Activated naive CD8-positive, alpha-beta T cell treated with anti-CD3 and anti-CD28 coated beads, Interleukin-2, amount 10 ng/mL, durations not matched to agents 7 days and 5 days (primary cell): ENCODE data around the gene USP17L13. TPM values are rescaled to one million over a fixed set of nuclear protein-coding genes. Genes with fewer than 3 reads are reported as not detected.
"Not testable (repeated sequence)": the region's sequence is repeated elsewhere in the genome, so short reads cannot be mapped to it uniquely, and the experiment has no call there.

Experiments
- ATAC-seq: fragments of 150-1000 bp; cut with Tn5 transposase; one replicate; pipeline ENCODE4 v1.10.0; 2021; ENCODE audit warnings: low read depth, moderate library complexity
- POLR2A ChIA-PET: fragments of 350-600 bp; sonication (Branson Sonifier 250); formaldehyde crosslinking; loops from one replicate; lab custom pipeline; 2021; ENCODE audit warnings: antibody characterized with exemption; lab: Charles Lee
- DNase-seq: peaks from one replicate; pipeline ENCODE4 v3.0.0; 2021
- H3K27ac Mint-ChIP-seq: one replicate; pipeline ENCODE4 v1.8.0; 2022; ENCODE audit warnings: mild to moderate bottlenecking, mixed read lengths
- H3K27me3 Mint-ChIP-seq: one replicate; pipeline ENCODE4 v1.8.0; 2022; ENCODE audit warnings: mild to moderate bottlenecking, moderate library complexity, mixed read lengths
- H3K36me3 Mint-ChIP-seq: one replicate; pipeline ENCODE4 v1.8.0; 2021; ENCODE audit warnings: mild to moderate bottlenecking, mixed read lengths
- H3K4me1 Mint-ChIP-seq: one replicate; pipeline ENCODE4 v1.8.0; 2021; ENCODE audit warnings: mixed read lengths
- H3K4me3 Mint-ChIP-seq: one replicate; pipeline ENCODE4 v1.8.0; 2022; ENCODE audit warnings: mild to moderate bottlenecking, moderate library complexity, mixed read lengths
- H3K9me3 Mint-ChIP-seq: one replicate; pipeline ENCODE4 v1.8.0; 2021; ENCODE audit warnings: mixed read lengths
- total RNA-seq, 2 experiments: library from RNA; stranded (reverse); gene quantifications; one replicate each; pipeline ENCODE4 v1.2.3, GENCODE V29; 2021

Gene USP17L13, protein sequence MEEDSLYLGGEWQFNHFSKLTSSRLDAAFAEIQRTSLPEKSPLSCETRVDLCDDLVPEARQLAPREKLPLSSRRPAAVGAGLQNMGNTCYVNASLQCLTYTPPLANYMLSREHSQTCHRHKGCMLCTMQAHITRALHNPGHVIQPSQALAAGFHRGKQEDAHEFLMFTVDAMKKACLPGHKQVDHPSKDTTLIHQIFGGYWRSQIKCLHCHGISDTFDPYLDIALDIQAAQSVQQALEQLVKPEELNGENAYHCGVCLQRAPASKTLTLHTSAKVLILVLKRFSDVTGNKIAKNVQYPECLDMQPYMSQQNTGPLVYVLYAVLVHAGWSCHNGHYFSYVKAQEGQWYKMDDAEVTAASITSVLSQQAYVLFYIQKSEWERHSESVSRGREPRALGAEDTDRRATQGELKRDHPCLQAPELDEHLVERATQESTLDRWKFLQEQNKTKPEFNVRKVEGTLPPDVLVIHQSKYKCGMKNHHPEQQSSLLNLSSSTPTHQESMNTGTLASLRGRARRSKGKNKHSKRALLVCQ
- not detected for total RNA-seq

DNA sequence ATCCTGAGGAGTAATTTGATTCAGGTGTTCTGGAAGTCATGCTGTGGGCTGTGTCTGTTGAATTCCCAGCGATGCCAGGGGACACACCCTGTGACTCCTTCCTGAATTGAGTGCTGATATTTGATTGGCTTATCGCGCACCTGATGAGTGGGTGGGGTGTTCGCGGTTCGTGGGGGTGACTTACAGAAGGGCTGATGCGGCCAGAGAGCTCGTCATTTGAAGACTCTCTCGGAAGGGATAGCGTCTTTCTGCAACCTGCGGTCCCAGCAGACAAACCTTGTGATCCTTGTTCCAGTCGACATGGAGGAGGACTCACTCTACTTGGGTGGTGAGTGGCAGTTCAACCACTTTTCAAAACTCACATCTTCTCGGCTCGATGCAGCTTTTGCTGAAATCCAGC is at the start of gene USP17L13:
Gene USP17L13 (plus strand): TSS at position 301 of the 400 bp plus-strand sequence. CDS start 0 bp downstream, at position 301.
- H3K4me3 Mint-ChIP-seq, POLR2A ChIA-PET, H3K27me3 Mint-ChIP-seq: not testable (repeated sequence)

DNA sequence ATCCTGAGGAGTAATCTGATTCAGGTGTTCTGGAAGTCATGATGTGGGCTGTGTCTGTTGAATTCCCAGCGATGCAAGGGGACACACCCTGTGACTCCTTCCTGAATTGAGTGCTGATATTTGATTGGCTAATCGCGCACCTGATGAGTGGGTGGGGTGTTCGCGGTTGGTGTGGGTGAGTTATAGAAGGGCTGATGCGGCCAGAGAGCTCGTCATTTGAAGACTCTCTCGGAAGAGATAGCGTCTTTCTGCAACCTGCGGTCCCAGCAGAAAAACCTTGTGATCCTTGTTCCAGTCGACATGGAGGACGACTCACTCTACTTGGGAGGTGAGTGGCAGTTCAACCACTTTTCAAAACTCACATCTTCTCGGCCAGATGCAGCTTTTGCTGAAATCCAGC is 14.3 kb upstream of the USP17L13 start, which contains the start of gene USP17L10:
Gene USP17L10 (plus strand): TSS at position 301 of the 400 bp plus-strand sequence. CDS start 0 bp downstream, at position 301.
- not testable (repeated sequence) for H3K4me1 Mint-ChIP-seq

More for the DNA sequence above, at the start of gene USP17L13:
- H3K9me3 Mint-ChIP-seq, DNase-seq, H3K27ac Mint-ChIP-seq, H3K4me1 Mint-ChIP-seq, H3K36me3 Mint-ChIP-seq, ATAC-seq: not testable (repeated sequence)

DNA sequence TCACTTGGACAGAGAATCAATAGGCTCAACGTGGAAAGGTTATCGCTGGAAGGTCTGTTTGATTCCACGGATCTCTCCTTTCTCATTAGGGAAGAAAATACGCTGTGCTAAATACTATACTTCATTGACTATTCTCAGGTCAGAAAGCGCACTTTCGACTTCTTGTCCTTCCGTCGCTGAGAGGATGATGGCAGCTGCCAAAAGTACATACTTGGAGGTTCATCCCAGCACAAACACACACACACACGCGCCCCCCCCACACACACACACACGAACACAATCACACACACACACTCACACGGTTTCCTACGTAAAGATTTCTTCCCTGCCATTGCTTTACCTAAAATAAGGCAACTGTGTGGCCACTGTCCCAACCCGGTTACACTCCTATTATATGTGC is 10.0 kb upstream of the USP17L13 start:
- ATAC-seq, POLR2A ChIA-PET, H3K4me3 Mint-ChIP-seq, H3K27me3 Mint-ChIP-seq, H3K4me1 Mint-ChIP-seq, H3K27ac Mint-ChIP-seq, H3K9me3 Mint-ChIP-seq, H3K36me3 Mint-ChIP-seq, DNase-seq: not testable (repeated sequence)

More for the DNA sequence above, 14.3 kb upstream of the USP17L13 start, which contains the start of gene USP17L10:
- POLR2A ChIA-PET, H3K4me3 Mint-ChIP-seq, DNase-seq, H3K36me3 Mint-ChIP-seq, ATAC-seq, H3K9me3 Mint-ChIP-seq, H3K27ac Mint-ChIP-seq, H3K27me3 Mint-ChIP-seq: not testable (repeated sequence)

DNA sequence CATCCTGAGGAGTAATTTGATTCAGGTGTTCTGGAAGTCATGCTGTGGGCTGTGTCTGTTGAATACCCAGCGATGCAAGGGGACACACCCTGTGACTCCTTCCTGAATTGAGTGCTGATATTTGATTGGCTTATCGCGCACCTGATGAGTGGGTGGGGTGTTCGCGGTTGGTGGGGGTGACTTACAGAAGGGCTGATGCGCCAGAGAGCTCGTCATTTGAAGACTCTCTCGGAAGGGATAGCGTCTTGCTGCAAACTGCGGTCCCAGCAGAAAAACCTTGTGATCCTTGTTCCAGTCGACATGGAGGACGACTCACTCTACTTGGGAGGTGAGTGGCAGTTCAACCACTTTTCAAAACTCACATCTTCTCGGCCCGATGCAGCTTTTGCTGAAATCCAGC is 9.6 kb upstream of the USP17L13 start, which contains the start of gene USP17L11:
Gene USP17L11 (plus strand): TSS at position 301 of the 400 bp plus-strand sequence. CDS start 0 bp downstream, at position 301.
- DNase-seq, H3K9me3 Mint-ChIP-seq, H3K4me3 Mint-ChIP-seq, H3K36me3 Mint-ChIP-seq, POLR2A ChIA-PET, H3K27me3 Mint-ChIP-seq, ATAC-seq, H3K27ac Mint-ChIP-seq, H3K4me1 Mint-ChIP-seq: not testable (repeated sequence)

DNA sequence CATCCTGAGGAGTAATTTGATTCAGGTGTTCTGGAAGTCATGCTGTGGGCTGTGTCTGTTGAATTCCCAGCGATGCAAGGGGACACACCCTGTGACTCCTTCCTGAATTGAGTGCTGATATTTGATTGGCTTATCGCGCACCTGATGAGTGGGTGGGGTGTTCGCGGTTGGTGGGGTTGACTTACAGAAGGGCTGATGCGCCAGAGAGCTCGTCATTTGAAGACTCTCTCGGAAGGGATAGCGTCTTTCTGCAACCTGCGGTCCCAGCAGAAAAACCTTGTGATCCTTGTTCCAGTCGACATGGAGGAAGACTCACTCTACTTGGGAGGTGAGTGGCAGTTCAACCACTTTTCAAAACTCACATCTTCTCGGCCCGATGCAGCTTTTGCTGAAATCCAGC is 4.8 kb upstream of the USP17L13 start, which contains the start of gene USP17L12:
Gene USP17L12 (plus strand): TSS at position 301 of the 400 bp plus-strand sequence. CDS start 0 bp downstream, at position 301.
- H3K9me3 Mint-ChIP-seq, ATAC-seq, DNase-seq, H3K36me3 Mint-ChIP-seq, H3K4me3 Mint-ChIP-seq, H3K27me3 Mint-ChIP-seq, H3K27ac Mint-ChIP-seq, POLR2A ChIA-PET, H3K4me1 Mint-ChIP-seq: not testable (repeated sequence)

DNA sequence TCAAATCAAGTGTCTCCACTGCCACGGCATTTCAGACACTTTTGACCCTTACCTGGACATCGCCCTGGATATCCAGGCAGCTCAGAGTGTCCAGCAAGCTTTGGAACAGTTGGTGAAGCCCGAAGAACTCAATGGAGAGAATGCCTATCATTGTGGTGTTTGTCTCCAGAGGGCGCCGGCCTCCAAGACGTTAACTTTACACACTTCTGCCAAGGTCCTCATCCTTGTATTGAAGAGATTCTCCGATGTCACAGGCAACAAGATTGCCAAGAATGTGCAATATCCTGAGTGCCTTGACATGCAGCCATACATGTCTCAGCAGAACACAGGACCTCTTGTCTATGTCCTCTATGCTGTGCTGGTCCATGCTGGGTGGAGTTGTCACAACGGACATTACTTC is 5.6 kb downstream of the USP17L13 start:
- H3K4me3 Mint-ChIP-seq, H3K36me3 Mint-ChIP-seq, H3K9me3 Mint-ChIP-seq, H3K27ac Mint-ChIP-seq, ATAC-seq, DNase-seq, H3K27me3 Mint-ChIP-seq, POLR2A ChIA-PET, H3K4me1 Mint-ChIP-seq: not testable (repeated sequence)

DNA sequence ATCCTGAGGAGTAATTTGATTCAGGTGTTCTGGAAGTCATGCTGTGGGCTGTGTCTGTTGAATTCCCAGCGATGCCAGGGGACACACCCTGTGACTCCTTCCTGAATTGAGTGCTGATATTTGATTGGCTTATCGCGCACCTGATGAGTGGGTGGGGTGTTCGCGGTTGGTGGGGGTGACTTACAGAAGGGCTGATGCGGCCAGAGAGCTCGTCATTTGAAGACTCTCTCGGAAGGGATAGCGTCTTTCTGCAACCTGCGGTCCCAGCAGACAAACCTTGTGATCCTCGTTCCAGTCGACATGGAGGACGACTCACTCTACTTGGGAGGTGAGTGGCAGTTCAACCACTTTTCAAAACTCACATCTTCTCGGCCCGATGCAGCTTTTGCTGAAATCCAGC is 9.4 kb downstream of the USP17L13 start, which contains the start of gene USP17L15:
Gene USP17L15 (plus strand): TSS at position 301 of the 400 bp plus-strand sequence. CDS start 0 bp downstream, at position 301.
- H3K27ac Mint-ChIP-seq, H3K4me3 Mint-ChIP-seq, DNase-seq, H3K36me3 Mint-ChIP-seq, ATAC-seq, H3K9me3 Mint-ChIP-seq, H3K4me1 Mint-ChIP-seq, H3K27me3 Mint-ChIP-seq, POLR2A ChIA-PET: not testable (repeated sequence)

DNA sequence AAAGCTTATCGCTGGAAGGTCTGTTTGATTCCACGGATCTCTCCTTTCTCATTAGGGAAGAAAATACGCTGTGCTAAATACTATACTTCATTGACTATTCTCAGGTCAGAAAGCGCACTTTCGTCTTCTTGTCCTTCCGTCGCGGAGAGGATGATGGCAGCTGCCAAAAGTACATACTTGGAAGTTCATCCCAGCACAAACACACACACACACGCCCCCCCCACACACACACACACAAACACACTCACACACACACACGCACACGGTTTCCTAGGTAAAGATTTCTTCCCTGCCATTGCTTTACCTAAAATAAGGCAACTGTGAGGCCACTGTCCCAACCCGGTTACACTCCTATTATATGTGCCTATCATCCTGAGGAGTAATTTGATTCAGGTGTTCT is 13.8 kb downstream of the USP17L13 start:
- H3K4me3 Mint-ChIP-seq, ATAC-seq, POLR2A ChIA-PET, H3K9me3 Mint-ChIP-seq, H3K36me3 Mint-ChIP-seq, H3K27me3 Mint-ChIP-seq, DNase-seq, H3K4me1 Mint-ChIP-seq, H3K27ac Mint-ChIP-seq: not testable (repeated sequence)

DNA sequence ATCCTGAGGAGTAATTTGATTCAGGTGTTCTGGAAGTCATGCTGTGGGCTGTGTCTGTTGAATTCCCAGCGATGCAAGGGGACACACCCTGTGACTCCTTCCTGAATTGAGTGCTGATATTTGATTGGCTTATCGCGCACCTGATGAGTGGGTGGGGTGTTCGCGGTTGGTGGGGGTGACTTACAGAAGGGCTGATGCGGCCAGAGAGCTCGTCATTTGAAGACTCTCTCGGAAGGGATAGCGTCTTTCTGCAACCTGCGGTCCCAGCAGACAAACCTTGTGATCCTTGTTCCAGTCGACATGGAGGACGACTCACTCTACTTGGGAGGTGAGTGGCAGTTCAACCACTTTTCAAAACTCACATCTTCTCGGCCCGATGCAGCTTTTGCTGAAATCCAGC is 18.9 kb downstream of the USP17L13 start, which contains the start of gene USP17L17:
Gene USP17L17 (plus strand): TSS at position 301 of the 400 bp plus-strand sequence. CDS start 0 bp downstream, at position 301.
- H3K36me3 Mint-ChIP-seq, ATAC-seq, H3K4me3 Mint-ChIP-seq, H3K9me3 Mint-ChIP-seq, H3K27ac Mint-ChIP-seq, H3K27me3 Mint-ChIP-seq, H3K4me1 Mint-ChIP-seq, POLR2A ChIA-PET, DNase-seq: not testable (repeated sequence)

DNA sequence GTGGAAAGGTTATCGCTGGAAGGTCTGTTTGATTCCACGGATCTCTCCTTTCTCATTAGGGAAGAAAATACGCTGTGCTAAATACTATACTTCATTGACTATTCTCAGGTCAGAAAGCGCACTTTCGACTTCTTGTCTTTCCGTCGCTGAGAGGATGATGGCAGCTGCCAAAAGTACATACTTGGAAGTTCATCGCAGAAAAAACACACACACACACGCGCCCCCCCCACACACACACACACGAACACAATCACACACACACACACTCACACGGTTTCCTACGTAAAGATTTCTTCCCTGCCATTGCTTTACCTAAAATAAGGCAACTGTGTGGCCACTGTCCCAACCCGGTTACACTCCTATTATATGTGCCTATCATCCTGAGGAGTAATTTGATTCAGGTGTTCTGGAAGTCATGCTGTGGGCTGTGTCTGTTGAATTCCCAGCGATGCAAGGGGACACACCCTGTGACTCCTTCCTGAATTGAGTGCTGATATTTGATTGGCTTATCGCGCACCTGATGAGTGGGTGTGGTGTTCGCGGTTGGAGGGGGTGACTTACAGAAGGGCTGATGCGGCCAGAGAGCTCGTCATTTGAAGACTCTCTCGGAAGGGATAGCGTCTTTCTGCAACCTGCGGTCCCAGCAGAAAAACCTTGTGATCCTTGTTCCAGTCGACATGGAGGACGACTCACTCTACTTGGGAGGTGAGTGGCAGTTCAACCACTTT is 23.4 kb downstream of the USP17L13 start, which contains the start of gene USP17L18:
Gene USP17L18 (plus strand): TSS at position 678 of the 728 bp plus-strand sequence. CDS start 0 bp downstream, at position 678.
- H3K27ac Mint-ChIP-seq, H3K27me3 Mint-ChIP-seq, H3K9me3 Mint-ChIP-seq, H3K36me3 Mint-ChIP-seq, H3K4me3 Mint-ChIP-seq, POLR2A ChIA-PET, ATAC-seq, DNase-seq, H3K4me1 Mint-ChIP-seq: not testable (repeated sequence)

DNA sequence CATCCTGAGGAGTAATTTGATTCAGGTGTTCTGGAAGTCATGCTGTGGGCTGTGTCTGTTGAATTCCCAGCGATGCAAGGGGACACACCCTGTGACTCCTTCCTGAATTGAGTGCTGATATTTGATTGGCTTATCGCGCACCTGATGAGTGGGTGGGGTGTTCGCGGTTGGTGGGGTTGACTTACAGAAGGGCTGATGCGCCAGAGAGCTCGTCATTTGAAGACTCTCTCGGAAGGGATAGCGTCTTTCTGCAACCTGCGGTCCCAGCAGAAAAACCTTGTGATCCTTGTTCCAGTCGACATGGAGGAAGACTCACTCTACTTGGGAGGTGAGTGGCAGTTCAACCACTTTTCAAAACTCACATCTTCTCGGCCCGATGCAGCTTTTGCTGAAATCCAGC is 28.4 kb downstream of the USP17L13 start, which contains the start of gene USP17L19:
Gene USP17L19 (plus strand): TSS at position 301 of the 400 bp plus-strand sequence. CDS start 0 bp downstream, at position 301.
- H3K4me3 Mint-ChIP-seq, POLR2A ChIA-PET, H3K27ac Mint-ChIP-seq, ATAC-seq, H3K36me3 Mint-ChIP-seq, H3K27me3 Mint-ChIP-seq, DNase-seq, H3K9me3 Mint-ChIP-seq, H3K4me1 Mint-ChIP-seq: not testable (repeated sequence)

DNA sequence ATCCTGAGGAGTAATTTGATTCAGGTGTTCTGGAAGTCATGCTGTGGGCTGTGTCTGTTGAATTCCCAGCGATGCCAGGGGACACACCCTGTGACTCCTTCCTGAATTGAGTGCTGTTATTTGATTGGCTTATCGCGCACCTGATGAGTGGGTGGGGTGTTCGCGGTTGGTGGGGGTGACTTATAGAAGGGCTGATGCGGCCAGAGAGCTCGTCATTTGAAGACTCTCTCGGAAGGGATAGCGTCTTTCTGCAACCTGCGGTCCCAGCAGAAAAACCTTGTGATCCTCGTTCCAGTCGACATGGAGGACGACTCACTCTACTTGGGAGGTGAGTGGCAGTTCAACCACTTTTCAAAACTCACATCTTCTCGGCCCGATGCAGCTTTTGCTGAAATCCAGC is 33.1 kb downstream of the USP17L13 start, which contains the start of gene USP17L20:
Gene USP17L20 (plus strand): TSS at position 301 of the 400 bp plus-strand sequence. CDS start 0 bp downstream, at position 301.
- H3K4me1 Mint-ChIP-seq, ATAC-seq, H3K9me3 Mint-ChIP-seq: not testable (repeated sequence)

DNA sequence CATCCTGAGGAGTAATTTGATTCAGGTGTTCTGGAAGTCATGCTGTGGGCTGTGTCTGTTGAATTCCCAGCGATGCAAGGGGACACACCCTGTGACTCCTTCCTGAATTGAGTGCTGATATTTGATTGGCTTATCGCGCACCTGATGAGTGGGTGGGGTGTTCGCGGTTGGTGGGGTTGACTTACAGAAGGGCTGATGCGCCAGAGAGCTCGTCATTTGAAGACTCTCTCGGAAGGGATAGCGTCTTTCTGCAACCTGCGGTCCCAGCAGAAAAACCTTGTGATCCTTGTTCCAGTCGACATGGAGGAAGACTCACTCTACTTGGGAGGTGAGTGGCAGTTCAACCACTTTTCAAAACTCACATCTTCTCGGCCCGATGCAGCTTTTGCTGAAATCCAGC is 37.9 kb downstream of the USP17L13 start, which contains the start of gene USP17L21:
Gene USP17L21 (plus strand): TSS at position 301 of the 400 bp plus-strand sequence. CDS start 0 bp downstream, at position 301.
- POLR2A ChIA-PET, H3K36me3 Mint-ChIP-seq, H3K27me3 Mint-ChIP-seq, H3K4me1 Mint-ChIP-seq, H3K9me3 Mint-ChIP-seq, H3K4me3 Mint-ChIP-seq, DNase-seq, ATAC-seq, H3K27ac Mint-ChIP-seq: not testable (repeated sequence)

More for the DNA sequence above, 33.1 kb downstream of the USP17L13 start, which contains the start of gene USP17L20:
- H3K4me3 Mint-ChIP-seq, H3K36me3 Mint-ChIP-seq, H3K27me3 Mint-ChIP-seq, DNase-seq, POLR2A ChIA-PET, H3K27ac Mint-ChIP-seq: not testable (repeated sequence)
